Adrenal gland (tissue), 12 donors: Measurements from ENCODE around the gene SLC8A3. TPM values are rescaled to one million over a fixed set of nuclear protein-coding genes. Genes with fewer than 3 reads are reported as not detected.

ENCODE experiments used
- DNase-seq, 7 donors: peaks; one replicate each; pipeline ENCODE4 v3.0.0-alpha.2; 2019 to 2020
- H3K27ac ChIP-seq, 5 donors: fragments of 200-600 bp; sonication (generic) in 4 of 5; 1 replicate in 3 of 5; 2 replicates in 2 of 5; pipeline versions ENCODE4 v1.5.1 to v1.8.0; 2016 to 2020; ENCODE audit warnings: mild to moderate bottlenecking in 1 of 5
- H3K27me3 ChIP-seq: fragments of 200-600 bp; 2 replicates; pipeline ENCODE4 v1.8.0; 2021
- H3K36me3 ChIP-seq, 2 donors: fragments of 200-600 bp; replicated peaks in 1 of 2; 1 replicate in 1 of 2; 2 replicates in 1 of 2; pipeline versions ENCODE4 v1.5.1 to v1.8.0; 2018 to 2022
- H3K4me1 ChIP-seq, 2 donors: fragments of 200-600 bp; replicated peaks in 1 of 2; 1 replicate in 1 of 2; 2 replicates in 1 of 2; pipeline versions ENCODE4 v1.5.1 to v1.8.0; 2018 to 2021
- H3K4me3 ChIP-seq, 4 donors: fragments of 200-600 bp; sonication (generic) in 3 of 4; one replicate each; pipeline ENCODE4 v1.5.1; 2016 to 2018
- H3K9me3 ChIP-seq, 3 donors: fragments of 200-600 bp; sonication (generic) in 1 of 3; replicated peaks in 1 of 3; 1 replicate in 2 of 3; 2 replicates in 1 of 3; pipeline versions ENCODE4 v1.5.1 to v1.8.0; 2016 to 2021
- POLR2A ChIP-seq, 2 donors: fragments of 450-650 bp; IDR thresholded peaks; one replicate each; pipeline ENCODE4 v1.6.1; 2017; ENCODE audit warnings: antibody characterized with exemption in 2 of 2, mild to moderate bottlenecking in 2 of 2, moderate library complexity in 1 of 2
- WGBS, 4 donors: extraction: QIAGEN DNeasy Blood & Tissue Kit in 2 of 4; methylation state at CpG; one replicate each; pipeline versions ENCODE4 v1.1.5 to v1.1.7; 2013 to 2017; 5-methylcytosine and 5-hydroxymethylcytosine counted together
- intact Hi-C, 2 donors: fragments of 100-400 bp; cut with DNase I; formaldehyde crosslinking; loops; one replicate each; pipeline versions ENCODE4 v1.14.1 to v1.15.0; 2022 to 2023
- polyA plus RNA-seq, 3 donors: library from polyadenylated mRNA; stranded (reverse); fragments of 200-250 nt in 2 of 3; fragments of 350-450 nt in 1 of 3; fragmentation: Illumina TruSeq in 1 of 3; extraction: RNeasy Lipid Tissue Mini Kit (QIAGEN cat#74804) in 1 of 3; gene quantifications; one replicate each; pipeline ENCODE4 v1.2.3, GENCODE V29; 2013 to 2014
- total RNA-seq, 9 donors: library from RNA; depleted of rRNA in 4 of 9; stranded (reverse); fragments of >200 nt in 4 of 9; fragments of 120-200 nt in 1 of 9; fragmentation: NEBNext Ultra II Directional in 1 of 9; extraction: Animal tissue kit (Norgen Biotek cat#: 25700) in 1 of 9; gene quantifications; one replicate each; pipeline versions ENCODE4 v1.1.0 to v1.2.4, GENCODE V29; 2013 to 2023
- TF ChIP-seq, protein P1 (sequence below), 6 experiments: fragments of 450-650 bp in 4 of 6; fragments of 200-600 bp in 2 of 6; sonication (generic) in 1 of 6; IDR thresholded peaks; 1 replicate in 5 of 6; 2 replicates in 1 of 6; pipeline versions ENCODE4 v1.5.1 to v1.8.0; 2016 to 2021; ENCODE audit warnings: antibody characterized with exemption in 6 of 6, mild to moderate bottlenecking in 2 of 6, moderate library complexity in 1 of 6
- donor health status: healthy with polysubstance abuse.
- donor health status: Bipolar disorder and iron deficiency.
- donor health status: DM: yes; HTN: yes; CAD: no.
- donor health status: DM: no; HTN: no; CAD: no.
- donor health status: DM: no; HTN: no; CAD: no.
- donor health status: DM: yes; HTN: yes; CAD: no.

SLC8A3 gene
- total and polyA plus RNA-seq, 12 donors, result 0.08 to 2.1 (median 0.62) TPM; not detected in 4

- 58 to 68% (median 68%) methylated on average over 8 of the region's 8 CpGs for WGBS, 4 donors
- H3K4me3 ChIP-seq, result no peak overlapping the region
- intact Hi-C loops, result no loop called here
These were observed 17.0 kb downstream of the SLC8A3 start for GRCh38 chr14:70171726-70172125.

GRCh38 chr14:70170976-70171375 lies 17.8 kb downstream of the SLC8A3 start:
- DNase-seq, result no peak
- 79 to 93% (median 88%) methylated on average over 3 to 4 of the region's 4 CpGs for WGBS, 4 donors

More at GRCh38 chr14:70171726-70172125, 17.0 kb downstream of the SLC8A3 start:
- DNase-seq, result no peak
- H3K9me3 ChIP-seq, result no peaks in the 10 kb centered on the region
- H3K27me3 ChIP-seq, result no peaks in the 10 kb centered on the region
- no peaks in the 10 kb centered on the region for H3K36me3 ChIP-seq
- H3K27ac ChIP-seq, result no peak overlapping the region
- no peak for TF ChIP-seq POLR2A (IDR thresholded peaks at IDR 0.05)
- TF ChIP-seq, protein P1, sequence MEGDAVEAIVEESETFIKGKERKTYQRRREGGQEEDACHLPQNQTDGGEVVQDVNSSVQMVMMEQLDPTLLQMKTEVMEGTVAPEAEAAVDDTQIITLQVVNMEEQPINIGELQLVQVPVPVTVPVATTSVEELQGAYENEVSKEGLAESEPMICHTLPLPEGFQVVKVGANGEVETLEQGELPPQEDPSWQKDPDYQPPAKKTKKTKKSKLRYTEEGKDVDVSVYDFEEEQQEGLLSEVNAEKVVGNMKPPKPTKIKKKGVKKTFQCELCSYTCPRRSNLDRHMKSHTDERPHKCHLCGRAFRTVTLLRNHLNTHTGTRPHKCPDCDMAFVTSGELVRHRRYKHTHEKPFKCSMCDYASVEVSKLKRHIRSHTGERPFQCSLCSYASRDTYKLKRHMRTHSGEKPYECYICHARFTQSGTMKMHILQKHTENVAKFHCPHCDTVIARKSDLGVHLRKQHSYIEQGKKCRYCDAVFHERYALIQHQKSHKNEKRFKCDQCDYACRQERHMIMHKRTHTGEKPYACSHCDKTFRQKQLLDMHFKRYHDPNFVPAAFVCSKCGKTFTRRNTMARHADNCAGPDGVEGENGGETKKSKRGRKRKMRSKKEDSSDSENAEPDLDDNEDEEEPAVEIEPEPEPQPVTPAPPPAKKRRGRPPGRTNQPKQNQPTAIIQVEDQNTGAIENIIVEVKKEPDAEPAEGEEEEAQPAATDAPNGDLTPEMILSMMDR (IDR thresholded peaks at IDR 0.05), result no peak
- H3K4me1 ChIP-seq, result no peaks in the 10 kb centered on the region

DNA sequence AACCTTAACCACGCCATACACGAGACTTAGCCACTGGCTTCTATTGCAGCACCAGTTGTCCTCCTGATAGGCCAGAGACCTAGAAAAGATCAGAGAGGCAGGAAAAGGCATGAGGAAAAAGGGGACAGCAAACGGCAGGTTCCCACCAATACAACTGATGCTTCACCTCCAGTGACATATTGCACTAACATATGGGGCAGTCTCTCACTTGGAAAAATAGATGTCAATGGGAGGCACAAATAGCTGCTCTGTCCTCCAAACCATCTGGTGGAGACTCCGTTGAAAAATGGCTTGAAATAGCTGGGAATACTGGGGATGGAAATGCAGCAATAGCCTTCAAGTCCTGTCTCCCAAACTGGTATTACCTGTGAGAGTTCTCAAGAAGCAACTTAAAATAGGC lies 20.3 kb downstream of the SLC8A3 start:
- Histone ChIP-seq H3K4me1 (no peaks in the 10 kb centered on the region), H3K36me3 (no peaks in the 10 kb centered on the region), H3K4me3 (no peak overlapping the region), H3K9me3 (no peaks in the 10 kb centered on the region), H3K27me3 (no peaks in the 10 kb centered on the region), H3K27ac (no peak overlapping the region)
- 78 to 84% (median 82%) methylated on average over 3 to 4 of the region's 4 CpGs for WGBS, 4 donors
- TF ChIP-seq, protein P1 (IDR thresholded peaks at IDR 0.05), result no peak
- no peak for TF ChIP-seq POLR2A (IDR thresholded peaks at IDR 0.05)
- no peak for DNase-seq
- intact Hi-C loops, result no loop called here

More at GRCh38 chr14:70170976-70171375, 17.8 kb downstream of the SLC8A3 start:
- no peaks in the 10 kb centered on the region for H3K9me3 ChIP-seq
- H3K4me1 ChIP-seq, result no peaks in the 10 kb centered on the region
- TF ChIP-seq, protein P1 (IDR thresholded peaks at IDR 0.05), result no peak
- TF ChIP-seq POLR2A (IDR thresholded peaks at IDR 0.05), result no peak
- no peaks in the 10 kb centered on the region for H3K36me3 ChIP-seq
- no peak overlapping the region for H3K4me3 ChIP-seq
- no peaks in the 10 kb centered on the region for H3K27me3 ChIP-seq
- H3K27ac ChIP-seq, result no peak overlapping the region
- intact Hi-C loops, result no loop called here

DNA sequence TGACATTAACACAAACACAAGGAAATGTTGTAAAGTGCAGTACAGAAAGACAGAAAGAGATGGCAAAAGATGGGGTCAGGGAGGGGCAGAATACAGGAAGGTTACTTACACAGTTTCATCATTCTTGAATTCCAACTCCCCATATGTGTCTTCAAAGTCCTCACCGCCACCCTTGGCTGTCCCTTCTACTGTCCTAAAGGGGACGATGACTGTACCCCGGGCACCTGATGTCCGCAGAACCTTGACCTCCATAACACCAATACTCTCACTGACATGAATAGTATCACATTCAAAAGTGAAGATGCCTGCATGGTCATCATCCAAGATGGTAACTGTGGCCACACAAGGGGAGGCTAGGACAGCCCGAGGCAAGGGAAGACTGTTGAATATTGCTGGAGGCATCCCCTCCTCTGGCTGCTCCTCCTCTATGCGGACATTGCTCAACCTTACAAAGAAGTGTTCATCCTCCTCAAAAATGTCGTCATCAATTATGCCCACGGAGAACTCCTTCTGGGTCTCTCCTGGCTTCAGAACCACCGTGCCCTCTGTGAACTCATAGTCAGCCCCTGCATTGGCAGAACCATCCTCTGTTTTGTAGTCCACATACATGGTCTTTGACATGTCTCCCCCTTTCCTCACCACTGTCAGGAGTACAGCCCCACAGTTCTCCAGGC lies 22.1 kb downstream of the SLC8A3 start:
- Histone ChIP-seq H3K4me3 (no peak overlapping the region), H3K27me3 (no peaks in the 10 kb centered on the region), H3K36me3 (no peaks in the 10 kb centered on the region), H3K27ac (no peak overlapping the region), H3K4me1 (no peaks in the 10 kb centered on the region), H3K9me3 (no peaks in the 10 kb centered on the region)
- 77 to 90% (median 85%) methylated on average over 9 of the region's 9 CpGs for WGBS, 4 donors
- no peak for DNase-seq
- intact Hi-C loops, result no loop called here
- TF ChIP-seq, protein P1 (IDR thresholded peaks at IDR 0.05), result no peak
- TF ChIP-seq POLR2A (IDR thresholded peaks at IDR 0.05), result no peak
